HG03175 (cell line): ENCODE results near the gene TRMT61B.

Experiments used
- ATAC-seq: cut with Tn5 transposase; IDR thresholded peaks from one replicate; pipeline ENCODE4 v1.9.1; 2021; ENCODE audit warnings: mild to moderate bottlenecking, moderate library complexity; ENCODE audit not compliant: unreplicated experiment

The TRMT61B gene

DNA sequence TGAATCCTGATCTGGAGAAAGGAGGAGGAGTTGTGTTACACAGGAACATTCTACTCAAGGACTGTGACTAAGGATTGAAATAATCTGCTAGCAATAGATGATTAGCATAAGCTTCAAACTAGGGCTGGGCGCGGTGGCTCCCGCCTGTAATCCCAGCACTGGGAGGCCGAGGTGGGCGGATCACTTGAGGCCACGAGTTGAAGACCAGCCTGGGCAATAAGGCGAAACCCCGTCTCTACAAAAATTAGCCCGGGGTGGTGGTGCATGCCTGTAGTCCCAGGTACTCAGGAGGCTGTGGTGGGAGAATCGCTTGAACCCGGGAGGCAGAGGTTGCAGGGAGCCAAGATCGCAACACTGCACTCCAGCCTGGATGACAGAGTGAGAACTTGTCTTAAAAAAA lies 1.5 kb downstream of the TRMT61B start:
- ATAC-seq, result no peak

DNA sequence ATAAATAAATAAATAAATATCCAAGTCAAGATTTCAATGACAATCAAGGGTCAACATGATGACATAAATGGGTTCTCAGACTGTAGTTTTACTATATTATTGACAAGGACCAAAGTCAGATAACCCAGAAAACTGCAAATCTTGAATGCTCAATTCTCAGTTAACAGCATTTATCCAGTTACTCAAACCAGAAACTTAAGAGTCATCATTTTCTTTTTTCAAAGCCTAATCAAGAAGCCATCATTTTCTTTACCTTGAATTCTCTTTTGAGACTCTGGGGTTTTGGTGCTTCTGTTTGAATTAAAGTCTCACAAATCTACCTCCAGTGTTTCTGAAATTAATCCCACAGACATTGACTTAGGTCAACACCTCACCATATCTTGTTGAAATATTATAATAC lies 14.1 kb downstream of the TRMT61B start:
- no peak for ATAC-seq

DNA sequence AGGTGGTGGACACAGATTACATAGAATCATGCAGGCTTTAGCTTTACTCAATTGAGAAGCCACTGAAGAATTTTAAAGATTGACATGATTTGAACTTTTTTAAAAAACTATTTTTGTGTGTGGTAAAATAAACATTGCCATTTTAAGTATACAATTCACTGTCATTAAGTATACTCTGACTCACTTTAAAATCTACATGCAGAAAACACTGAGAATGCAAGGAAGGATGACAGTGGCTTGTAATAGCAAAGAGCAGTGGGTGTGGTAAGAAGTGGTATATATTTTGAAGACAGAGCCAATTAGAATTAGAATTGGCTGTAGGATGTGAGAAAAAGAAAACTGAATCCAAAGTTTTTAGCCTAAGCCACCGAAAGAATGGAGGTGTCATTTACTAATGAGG lies 14.9 kb downstream of the TRMT61B start:
- no peak for ATAC-seq

- ATAC-seq, result no peak
These were observed 28.1 kb downstream of the TRMT61B start for GRCh38 chr2:28842042-28842441.

DNA sequence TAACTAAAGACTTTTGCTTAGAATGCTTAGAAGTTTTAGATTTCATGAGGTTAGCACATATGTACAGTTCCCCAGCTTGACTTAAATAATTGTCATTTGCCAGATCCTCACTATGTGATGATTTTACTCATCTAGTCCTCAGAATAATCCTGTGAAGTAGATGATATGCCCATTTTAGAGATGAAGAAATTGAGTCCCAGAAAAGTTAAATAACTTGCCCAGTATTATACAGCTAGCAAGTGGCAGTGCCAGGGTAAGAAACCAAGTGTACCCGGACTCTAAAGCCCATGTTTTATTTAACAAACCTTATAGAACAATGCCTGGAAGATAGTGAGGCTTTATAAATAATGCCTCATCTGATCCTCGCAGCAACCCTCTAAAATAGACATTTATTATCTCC lies 31.1 kb downstream of the TRMT61B start:
- ATAC-seq, result no peak

DNA sequence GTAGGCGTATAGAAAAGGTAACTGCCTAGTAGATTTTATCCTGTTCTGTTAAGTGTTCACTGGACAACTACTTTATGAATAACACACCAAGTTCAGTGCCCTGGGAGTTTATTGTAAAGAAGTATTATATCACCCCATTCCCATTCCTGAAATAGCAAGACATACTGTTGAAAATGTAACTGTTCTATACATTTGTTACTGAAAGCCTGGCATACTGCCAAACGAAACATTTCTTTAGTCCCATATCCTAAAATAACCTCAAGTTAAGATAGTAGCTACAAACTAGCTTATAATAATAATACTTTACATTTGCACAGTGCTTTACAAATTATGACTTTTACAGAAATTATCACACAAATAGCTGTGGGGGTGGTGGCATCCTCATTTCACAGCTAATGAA lies 34.3 kb downstream of the TRMT61B start:
- no peak for ATAC-seq

DNA sequence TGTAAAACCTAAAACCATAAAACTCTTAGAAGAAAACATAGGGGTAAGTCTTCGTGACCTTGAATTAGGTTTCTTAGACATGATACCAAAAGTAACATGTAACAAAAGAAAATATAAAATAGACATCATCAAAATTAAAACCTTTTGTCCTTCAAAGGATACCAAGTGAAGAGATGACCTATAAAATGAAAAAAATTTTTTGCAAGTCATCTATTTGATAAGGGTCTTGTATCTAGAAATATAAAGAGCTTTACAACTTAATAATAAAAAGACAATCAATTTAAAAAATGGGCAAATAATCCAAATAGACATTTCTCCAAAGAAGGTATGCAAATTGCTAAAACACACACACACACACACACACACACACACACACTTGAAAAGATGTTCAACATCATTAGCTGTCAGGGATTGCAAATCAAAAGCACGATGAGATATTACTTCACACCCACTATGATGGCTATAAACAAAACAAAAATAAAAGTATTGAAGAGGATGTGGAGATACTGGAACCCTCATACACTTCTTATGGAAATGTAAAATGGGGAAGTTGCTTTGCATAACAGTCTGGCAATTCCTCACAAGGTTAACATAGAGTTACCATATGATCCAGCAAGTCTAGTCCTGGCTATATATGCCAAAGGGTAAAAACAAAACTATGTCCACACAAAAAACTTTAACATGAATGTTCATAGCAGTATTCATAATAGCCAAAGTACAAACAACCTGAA lies 36.2 kb downstream of the TRMT61B start:
- no peak for ATAC-seq

- ATAC-seq, result no peak
These were observed 41.7 kb downstream of the TRMT61B start for GRCh38 chr2:28828382-28828781.

GRCh38 chr2:28824870-28825269 lies 45.2 kb downstream of the TRMT61B start:
- no peak for ATAC-seq

GRCh38 chr2:28824207-28824606 lies 45.9 kb downstream of the TRMT61B start:
- ATAC-seq, result no peak

DNA sequence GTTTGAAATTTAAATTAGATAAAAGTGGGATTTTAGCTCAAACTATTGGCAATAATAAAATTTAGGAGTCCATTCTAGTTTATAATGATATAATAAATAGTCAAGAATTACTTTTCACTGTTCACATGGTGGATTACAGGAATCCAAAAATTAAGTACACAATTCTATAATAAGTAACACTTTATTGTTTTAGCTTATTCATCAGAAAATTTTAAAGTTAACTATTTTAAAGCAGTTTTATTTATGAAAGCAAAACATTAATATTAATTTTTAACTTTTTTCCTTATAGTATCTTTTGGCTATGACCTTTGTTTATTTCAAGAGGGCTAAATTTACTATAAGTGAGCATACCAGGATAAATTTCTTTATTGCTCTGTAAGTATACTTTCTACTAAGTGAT lies 48.1 kb downstream of the TRMT61B start:
- ATAC-seq, result no peak

DNA sequence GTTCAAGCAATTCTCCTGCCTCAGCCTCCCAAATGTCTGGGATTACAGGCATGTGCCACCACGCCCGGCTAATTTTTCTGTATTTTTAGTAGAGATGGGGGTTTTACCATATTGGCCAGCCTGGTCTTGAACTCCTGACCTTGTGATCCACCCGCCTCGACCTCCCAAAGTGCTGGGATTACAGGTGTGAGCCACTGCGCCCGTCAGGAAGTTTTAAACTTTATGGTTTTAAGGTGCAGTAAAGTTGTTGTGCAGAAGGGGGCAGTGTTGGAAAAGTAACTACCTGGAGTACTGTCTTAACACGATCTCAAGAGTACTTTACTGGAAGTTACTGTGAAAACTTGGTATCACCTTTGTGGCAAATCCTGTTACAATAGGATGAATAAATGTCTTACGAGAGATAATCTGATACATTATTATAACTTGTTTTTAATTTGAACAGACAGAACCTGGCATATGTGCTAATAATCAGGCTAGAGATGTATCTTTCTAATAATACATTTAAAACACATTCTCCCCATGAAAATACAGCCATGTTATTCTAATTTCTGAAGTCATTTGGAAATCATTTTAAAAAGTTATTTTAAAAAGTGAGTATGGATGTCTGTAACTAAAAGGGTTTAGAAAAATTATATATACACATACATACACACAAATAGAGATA lies 48.7 kb downstream of the TRMT61B start:
- no peak for ATAC-seq

DNA sequence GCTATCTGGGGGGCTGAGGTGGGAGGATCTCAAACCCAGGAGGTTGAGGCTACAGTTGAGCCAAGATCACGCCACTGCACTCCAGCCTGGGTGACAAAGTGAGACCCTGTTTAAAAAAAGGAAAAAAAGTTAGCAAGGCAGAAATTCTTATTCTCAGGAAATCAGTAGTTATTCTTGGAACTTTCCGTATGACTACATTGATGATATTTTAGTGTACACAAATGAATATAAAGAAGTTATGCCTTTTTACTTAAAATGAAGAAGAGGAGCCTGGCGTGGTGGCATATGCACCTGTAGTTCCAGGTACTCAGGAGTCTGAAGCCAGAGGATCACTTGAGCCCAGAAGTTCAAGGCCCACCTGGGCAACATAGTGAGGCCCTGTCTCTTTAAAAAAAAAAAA lies 52.1 kb downstream of the TRMT61B start:
- no peak for ATAC-seq

DNA sequence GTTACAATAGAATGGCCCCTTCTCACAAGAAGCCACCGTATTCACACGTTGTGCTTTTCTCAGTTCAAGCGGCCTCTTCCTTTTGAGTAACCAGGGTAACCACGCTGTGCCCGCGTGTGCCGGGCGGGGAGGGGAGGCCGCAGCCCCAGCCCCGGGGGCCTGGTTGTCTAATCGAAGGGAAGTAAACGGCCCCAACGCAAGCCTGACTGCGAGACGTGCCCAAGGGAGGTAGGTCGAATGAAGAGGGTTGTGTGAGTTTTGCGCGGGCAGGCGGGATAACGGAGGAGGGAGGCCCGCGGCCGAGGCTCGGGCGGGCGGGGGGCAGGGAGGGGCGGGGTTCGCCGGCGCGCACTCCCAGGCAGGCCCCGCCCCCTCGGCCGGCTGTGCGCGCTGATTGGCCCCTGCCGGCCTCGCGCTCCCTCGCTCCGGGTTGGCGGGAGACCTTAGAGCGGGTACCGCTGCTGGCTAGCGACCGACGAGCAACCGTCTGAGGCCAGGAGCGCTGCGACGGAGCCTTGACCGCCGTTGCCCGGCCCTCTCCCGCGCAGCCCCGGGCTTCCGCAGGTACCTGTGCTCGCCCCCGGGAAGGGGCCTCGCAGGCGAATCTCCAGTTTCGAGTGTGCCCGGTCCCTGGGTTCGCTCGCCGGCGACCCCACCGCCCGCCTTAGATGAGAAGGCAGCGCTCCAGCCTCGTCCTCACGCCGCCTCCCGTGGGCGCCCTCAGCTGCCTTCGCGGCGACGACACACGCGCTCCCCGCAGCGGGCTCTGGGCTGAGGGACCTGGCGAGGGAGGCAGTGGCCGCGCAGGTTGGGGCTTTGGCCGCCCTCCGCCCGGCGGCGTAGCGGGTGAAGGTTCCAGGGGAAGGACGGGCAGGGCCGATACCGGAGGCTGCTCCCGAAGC lies 59.5 kb downstream of the TRMT61B start, which contains the start of gene SPDYA:
TSS of gene SPDYA (plus strand) at position 451 of the 902 bp plus-strand sequence. CDS start 5,181 bp downstream, outside the sequence.
- ATAC-seq, result peak; percentile 77

- ATAC-seq, result peak; percentile 2
These were observed 60.2 kb downstream of the TRMT61B start for GRCh38 chr2:28809927-28810326.

DNA sequence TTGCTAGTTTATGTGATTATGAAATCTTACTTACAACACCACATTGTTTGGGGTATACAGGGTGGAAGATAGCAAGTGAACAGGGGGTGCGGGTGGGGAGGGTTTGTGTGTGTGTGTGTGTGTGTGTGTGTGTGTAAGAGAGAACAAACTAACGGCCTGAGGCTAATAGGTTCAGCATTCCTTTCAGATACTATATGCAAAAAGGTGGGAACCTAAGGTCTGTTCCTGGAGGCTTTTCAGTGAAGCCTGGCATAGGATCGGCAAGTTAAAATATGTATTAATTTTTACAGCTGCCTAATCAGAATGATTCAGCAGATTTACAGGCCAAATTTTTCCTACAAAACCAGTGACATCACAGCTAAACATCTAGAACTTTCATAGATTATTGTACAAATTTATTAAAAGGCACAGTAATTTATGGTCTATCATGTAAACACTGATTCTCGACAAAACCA lies 67.1 kb downstream of the TRMT61B start:
- ATAC-seq, result no peak

- ATAC-seq, result no peak
These were observed 68.4 kb downstream of the TRMT61B start for GRCh38 chr2:28801726-28802125.
